DMS79 (cell line): ENCODE results near the gene COX10.
"Not testable (repeated sequence)": the region's sequence is repeated elsewhere in the genome, so short reads cannot be mapped to it uniquely, and the experiment has no call there.

Experiments used
- DNase-seq: peaks from one replicate; lab custom pipeline; 2025; lab: John Stamatoyannopoulos, UW

Gene COX10

GRCh38 chr17:14069251-14070021, at the start of gene COX10:
Gene COX10 (plus strand): TSS chr17:14069504. CDS start chr17:14069606, 102 bp downstream.
- peak; percentile 67 for DNase-seq

GRCh38 chr17:14021651-14022294, 47.5 kb upstream of the COX10 start:
- DNase-seq, result not testable (repeated sequence)

- not testable (repeated sequence) for DNase-seq
These were observed 39.5 kb upstream of the COX10 start for GRCh38 chr17:14029755-14030154.

- no peak for DNase-seq
These were observed 37.1 kb upstream of the COX10 start for GRCh38 chr17:14032234-14032633.

GRCh38 chr17:14033166-14033565, 36.1 kb upstream of the COX10 start:
- no peak for DNase-seq

- no peak for DNase-seq
These were observed 31.9 kb upstream of the COX10 start for GRCh38 chr17:14037453-14037852.

- DNase-seq, result no peak
These were observed 31.1 kb upstream of the COX10 start for GRCh38 chr17:14038206-14038605.

GRCh38 chr17:14042411-14042810, 26.9 kb upstream of the COX10 start:
- peak; percentile 0 for DNase-seq

GRCh38 chr17:14044702-14045101, 24.6 kb upstream of the COX10 start:
- DNase-seq, result no peak

GRCh38 chr17:14046978-14047377, 22.3 kb upstream of the COX10 start:
- no peak for DNase-seq

- no peak for DNase-seq
These were observed 21.7 kb upstream of the COX10 start for GRCh38 chr17:14047591-14047990.

GRCh38 chr17:14048169-14048568, 21.1 kb upstream of the COX10 start:
- DNase-seq, result no peak

GRCh38 chr17:14050616-14051015, 18.7 kb upstream of the COX10 start:
- DNase-seq, result no peak

- no peak for DNase-seq
These were observed 17.6 kb upstream of the COX10 start for GRCh38 chr17:14051692-14052091.

GRCh38 chr17:14052886-14053615, 16.3 kb upstream of the COX10 start:
- no peak for DNase-seq

- no peak for DNase-seq
These were observed 11.7 kb upstream of the COX10 start for GRCh38 chr17:14057591-14057990.

GRCh38 chr17:14058051-14058450, 11.3 kb upstream of the COX10 start:
- DNase-seq, result no peak

GRCh38 chr17:14060706-14061105, 8.6 kb upstream of the COX10 start:
- no peak for DNase-seq

- no peak for DNase-seq
These were observed 7.4 kb upstream of the COX10 start for GRCh38 chr17:14061666-14062560.

GRCh38 chr17:14067347-14067746, 2.0 kb upstream of the COX10 start:
- no peak for DNase-seq

- DNase-seq, result no peak
These were observed 608 bp upstream of the COX10 start for GRCh38 chr17:14068542-14069250.
